Stimulated activated CD8-positive, alpha-beta memory T cell treated with anti-CD3 and anti-CD28 coated beads, Interleukin-4, amount 100 ng/mL, for 1 hour (primary cell): ENCODE data around the gene AGXT.

ENCODE experiments used
- DNase-seq, 2 donors: peaks; one replicate each; pipeline ENCODE4 v3.0.0-alpha.2; 2020; ENCODE audit warnings: low read depth in 2 of 2, low spot score in 1 of 2

AGXT gene

GRCh38 chr2:240868286-240869108 is at the start of gene AGXT:
TSS of gene AGXT (plus strand) at chr2:240868824. CDS start at chr2:240868866, 42 bp downstream.
- no peak for DNase-seq

GRCh38 chr2:240819126-240819857 is 49.3 kb upstream of the AGXT start:
- no peak for DNase-seq

GRCh38 chr2:240819858-240820606 is 48.6 kb upstream of the AGXT start, which contains the start of gene KIF1A:
TSS of gene KIF1A (minus strand) at chr2:240820219. CDS start at chr2:240797752, 22,467 bp downstream.
- DNase-seq, result no peak

GRCh38 chr2:240820607-240821428 is 47.8 kb upstream of the AGXT start:
- DNase-seq, result no peak

GRCh38 chr2:240821429-240821778 is 47.2 kb upstream of the AGXT start:
- no peak for DNase-seq

GRCh38 chr2:240822280-240822847 is 46.3 kb upstream of the AGXT start:
- no peak for DNase-seq

GRCh38 chr2:240823449-240824336 is 44.9 kb upstream of the AGXT start:
- no peak for DNase-seq

- no peak for DNase-seq
Measured at GRCh38 chr2:240825476-240825875, 43.1 kb upstream of the AGXT start.

- no peak for DNase-seq
Measured at GRCh38 chr2:240831594-240832204, 36.9 kb upstream of the AGXT start.

- DNase-seq, result peak; percentile 97
Measured at GRCh38 chr2:240832205-240832727, 36.4 kb upstream of the AGXT start.

- no peak for DNase-seq
Measured at GRCh38 chr2:240832921-240833494, 35.6 kb upstream of the AGXT start.

- DNase-seq, result no peak
Measured at GRCh38 chr2:240833724-240834285, 34.8 kb upstream of the AGXT start.

- no peak for DNase-seq
Measured at GRCh38 chr2:240834377-240834975, 34.1 kb upstream of the AGXT start.

- DNase-seq, result no peak
Measured at GRCh38 chr2:240835528-240835927, 33.1 kb upstream of the AGXT start.

GRCh38 chr2:240836781-240837467 is 31.7 kb upstream of the AGXT start:
- DNase-seq, result no peak

- DNase-seq, result no peak
Measured at GRCh38 chr2:240837621-240838020, 31.0 kb upstream of the AGXT start.
